IPS DF 19.7 (cell line): ENCODE results near the gene CMTM1.

Experiments used
- DNase-seq: peaks from one replicate; pipeline ENCODE4 v3.0.0-alpha.2; 2013; ENCODE audit warnings: low read depth, low spot score

CMTM1 gene, protein sequence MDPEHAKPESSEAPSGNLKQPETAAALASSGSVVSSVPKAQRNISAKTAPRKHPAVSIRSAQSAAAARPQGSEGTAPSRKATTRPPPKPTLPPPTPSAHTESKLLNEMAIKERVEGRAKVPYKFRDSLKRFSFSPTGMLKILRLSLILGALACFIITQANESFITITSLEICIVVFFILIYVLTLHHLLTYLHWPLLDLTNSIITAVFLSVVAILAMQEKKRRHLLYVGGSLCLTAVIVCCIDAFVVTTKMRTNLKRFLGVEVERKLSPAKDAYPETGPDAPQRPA

DNA sequence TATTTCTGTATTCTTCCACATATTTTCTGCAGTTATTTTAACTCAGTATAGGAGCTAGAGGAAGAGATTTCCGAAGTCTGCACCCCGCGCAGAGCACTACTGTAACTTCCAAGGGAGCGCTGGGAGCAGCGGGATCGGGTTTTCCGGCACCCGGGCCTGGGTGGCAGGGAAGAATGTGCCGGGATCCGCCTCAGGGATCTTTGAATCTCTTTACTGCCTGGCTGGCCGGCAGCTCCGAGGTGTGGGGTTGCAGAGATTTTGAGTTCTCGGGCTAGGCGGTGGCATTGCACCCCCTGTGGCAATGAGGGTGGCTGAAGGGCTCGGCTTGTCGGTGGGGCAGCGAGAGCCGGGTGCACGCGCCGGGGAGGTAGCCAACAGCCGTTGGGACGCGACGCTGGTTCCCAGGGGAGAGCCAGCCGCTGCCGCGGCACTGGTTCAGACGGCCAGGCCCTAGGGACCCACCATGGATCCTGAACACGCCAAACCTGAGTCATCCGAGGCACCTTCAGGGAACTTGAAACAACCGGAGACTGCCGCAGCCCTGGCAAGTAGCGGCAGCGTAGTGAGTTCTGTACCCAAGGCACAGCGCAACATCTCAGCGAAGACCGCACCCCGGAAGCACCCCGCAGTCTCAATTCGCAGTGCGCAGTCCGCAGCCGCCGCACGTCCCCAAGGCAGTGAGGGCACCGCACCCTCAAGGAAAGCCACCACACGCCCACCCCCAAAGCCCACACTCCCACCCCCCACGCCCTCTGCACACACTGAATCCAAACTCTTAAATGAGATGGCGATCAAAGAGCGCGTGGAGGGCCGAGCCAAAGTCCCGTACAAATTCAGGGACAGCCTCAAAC is at the start of gene CMTM1:
CMTM1 (plus strand) TSS at position 389 of the 851 bp plus-strand sequence; CDS start at position 464, 75 bp downstream.
- no peak for DNase-seq

DNA sequence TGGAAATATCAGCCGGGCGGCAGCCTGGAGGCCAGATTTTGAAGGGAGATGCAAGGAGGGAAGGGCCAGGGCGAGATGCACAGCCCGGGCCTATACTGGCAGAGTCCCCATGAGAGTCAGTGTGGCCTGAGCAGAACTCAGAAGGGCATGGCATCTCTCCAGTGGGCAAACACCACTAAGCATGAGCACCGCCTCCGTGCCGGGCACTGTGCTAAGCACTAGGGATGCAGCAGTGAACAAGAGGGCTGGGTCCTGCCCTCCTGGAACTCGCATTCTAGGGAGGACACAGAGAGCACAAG is 49.8 kb upstream of the CMTM1 start:
- no peak for DNase-seq

DNA sequence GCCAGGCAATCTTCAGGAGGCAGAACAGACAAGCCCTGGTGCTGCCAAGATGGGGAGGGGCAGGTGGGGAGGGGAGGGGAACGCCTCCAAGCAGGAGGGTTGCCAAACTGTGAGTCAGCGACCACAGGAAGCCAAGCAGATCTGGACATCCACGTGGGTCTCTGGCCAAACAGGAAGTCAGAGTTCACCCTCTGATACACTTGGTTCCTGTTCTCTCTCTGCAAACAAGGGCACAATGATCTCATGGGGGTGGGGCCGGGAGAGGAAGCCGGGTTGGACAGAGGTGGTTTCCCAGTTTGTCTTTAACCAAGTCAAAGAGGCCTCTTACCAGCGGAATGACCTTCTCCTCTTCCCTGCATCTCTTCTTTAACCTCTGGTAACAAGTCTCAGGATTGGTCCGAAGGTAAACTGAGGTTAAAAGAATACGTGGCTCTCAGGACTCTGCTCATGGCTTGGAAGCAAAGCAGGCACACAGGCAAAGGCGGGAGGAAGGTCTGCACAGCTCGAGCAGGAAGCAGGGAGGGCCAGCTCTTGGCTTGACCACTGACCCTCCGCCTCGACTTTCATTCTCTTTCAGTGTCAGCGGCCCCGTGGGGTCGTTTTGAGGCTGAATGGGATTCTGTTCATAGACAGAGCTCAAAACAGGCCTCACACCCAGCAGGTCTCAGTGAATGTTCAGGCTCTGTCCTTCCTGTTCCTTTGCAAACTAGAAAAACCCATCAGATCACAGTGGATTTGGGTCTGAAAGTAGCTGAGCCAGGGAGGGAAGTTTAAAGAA is 49.2 kb upstream of the CMTM1 start:
- DNase-seq: no peak

DNA sequence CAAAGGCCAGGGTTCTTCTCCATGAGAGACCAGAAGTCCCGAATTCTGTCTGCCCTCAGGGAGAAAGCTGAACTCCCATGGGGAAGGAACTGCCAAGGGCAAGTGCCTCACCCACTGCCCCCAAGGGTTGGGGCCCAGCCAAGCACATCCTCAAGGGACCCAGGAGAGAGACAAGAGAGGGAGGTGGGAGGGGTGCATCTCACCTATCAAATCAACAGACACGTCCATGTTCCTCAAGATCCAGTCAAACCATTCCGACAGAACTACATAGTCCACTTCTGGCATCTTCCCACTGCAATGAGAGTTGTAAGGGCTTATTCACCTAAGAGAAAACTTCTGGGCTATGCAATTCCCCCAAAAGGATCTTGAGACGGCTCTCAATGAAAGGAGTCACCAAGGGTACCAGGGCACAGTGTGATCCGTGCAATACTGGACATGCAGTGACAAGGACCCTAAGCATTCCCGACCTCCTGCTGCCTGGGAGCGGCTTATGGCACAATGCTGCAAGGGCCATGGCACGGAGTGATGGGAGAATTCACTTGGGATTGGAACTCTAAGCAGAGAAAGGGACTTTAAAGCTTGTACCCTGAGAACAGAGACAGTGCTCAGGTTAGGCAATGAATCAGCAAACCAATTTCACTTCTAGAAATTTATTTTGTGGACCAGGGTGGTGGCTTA is 48.5 kb upstream of the CMTM1 start:
- no peak for DNase-seq

DNA sequence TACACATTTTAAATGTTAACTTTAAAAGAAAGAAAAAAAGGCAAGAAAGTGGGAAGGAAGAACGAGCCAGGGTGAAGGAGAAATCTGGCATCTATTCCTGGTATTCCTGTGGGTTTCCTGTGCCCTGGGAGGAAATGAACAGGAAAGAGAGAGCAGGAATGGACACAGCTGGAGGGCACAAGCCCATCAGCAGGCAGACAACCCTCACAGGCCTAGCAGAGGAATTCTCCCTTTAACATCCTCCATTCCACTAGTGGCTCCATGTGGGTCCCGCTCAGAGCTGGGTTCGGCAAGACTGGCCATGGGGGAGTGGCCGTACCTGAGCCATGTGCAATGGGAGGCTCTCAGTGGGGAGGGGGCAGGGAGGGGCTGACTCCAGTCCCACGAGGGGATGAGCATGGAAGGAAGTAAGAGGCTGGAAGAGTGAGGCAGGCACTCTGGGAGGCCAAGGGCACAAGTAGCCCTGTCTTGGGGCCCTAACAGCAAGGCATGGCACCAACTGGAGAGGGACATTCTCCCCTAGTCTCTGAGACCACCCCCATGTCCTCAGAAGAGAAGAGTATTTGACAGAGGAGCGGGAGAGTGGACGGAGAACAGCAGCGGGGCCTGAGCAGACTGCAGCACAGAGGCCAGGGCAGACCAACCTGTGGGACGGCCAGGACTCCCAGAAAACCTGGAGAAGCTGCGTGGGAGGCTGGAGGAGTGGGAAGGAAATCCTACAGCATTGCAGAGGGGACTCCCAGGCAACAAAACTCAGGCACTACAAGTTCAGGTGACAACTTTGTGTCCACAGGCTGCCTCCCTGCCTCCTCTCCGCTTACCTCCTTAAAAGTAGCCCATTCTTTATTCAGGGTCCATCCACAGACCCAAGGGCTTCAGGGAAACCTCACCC is 46.5 kb upstream of the CMTM1 start:
- no peak for DNase-seq

DNA sequence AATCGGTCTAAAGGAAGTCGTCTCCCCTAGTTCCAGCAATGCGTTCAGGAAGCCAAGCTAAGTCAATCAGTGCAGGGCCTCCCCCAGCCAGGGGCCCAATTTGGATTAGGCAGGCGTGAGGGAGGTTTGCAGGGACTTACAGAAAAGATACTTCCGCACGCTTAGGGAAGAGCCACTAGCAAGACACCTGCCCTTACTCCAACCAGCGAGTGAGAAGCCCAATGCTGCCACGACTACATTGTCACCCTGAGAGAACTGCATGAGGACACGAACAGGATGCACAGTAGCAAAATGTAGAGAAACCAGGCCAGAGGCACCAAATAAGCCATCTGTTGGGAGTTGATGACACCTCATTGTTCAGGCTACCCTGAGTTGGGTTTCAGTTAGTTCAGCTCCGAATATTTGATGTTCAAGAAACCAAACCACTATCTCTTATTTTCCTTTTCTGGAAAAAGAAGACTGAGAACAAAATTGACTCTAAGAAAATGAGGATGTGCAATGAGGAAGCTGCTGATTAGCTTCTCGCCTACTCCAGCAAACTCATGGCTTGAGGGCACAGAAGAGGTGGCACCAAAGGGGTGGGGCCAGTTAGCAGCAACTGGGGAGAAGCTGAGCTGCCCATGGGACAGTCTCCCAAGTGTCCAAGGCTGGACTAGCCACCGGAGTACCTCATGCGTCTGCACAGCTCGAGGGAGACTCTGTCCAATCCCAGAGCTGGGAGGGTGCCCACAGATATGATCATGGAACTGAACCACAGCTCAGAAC is 45.7 kb upstream of the CMTM1 start:
- no peak for DNase-seq

DNA sequence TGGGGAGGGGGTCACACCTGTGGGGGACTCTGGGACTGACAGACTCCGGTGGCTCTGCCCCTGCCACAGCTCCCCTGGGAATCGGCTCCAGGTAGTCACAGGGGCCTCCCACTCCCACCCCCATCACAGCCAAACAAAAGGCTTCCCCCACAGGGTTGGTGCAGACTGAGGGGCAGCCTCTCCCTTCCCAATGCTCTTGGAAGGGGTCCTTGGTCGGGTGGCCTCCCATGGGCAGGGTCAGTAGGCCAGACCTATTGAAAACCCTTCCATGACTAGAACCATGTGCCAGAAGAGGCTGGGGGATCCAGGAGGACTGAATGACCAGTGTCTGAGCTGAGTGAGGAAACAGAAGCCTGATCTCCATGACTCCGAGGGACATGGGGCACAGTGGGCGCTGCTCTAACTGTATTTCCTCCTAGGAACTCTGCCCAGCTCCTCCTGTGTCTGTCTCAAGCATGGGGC is 45.0 kb upstream of the CMTM1 start:
- no peak for DNase-seq

DNA sequence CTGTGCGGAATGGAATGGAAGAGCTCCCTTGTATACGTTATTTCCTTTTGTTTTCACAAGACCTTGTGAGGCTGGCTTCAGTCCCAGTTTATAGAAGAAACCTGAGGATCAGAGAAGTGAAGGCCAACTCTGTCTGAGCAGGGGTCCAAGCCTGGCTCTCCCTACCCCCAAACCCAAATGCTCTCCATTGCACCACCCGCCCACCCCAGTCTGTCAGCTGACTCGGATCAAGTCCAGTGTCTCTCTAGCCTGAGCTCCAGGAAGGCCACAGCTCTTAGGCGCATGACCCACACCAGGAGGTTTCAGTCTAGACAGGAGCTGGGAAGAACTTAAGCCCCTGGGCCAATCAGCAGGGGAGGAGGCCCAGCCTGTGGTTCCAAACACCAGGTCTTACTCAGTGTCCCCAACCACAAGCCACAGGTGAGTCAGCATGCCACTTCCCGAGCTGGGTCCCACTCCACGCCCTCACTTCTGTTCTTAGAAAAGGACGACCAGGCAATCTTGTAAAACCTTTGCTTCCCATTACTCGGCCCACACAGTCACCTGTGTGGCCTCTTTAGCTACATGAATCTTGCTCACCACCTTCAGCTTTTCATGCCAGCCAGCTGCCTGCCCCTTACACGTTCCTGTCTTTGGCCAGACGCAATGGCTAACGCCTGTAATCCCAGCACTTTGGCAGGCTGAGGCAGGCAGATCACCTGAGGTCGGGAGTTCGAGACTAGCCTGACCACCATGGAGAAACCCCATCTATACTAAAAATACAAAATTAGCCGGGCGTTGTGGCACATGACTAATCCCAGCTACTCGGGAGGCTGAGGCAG is 44.1 kb upstream of the CMTM1 start:
- no peak for DNase-seq

DNA sequence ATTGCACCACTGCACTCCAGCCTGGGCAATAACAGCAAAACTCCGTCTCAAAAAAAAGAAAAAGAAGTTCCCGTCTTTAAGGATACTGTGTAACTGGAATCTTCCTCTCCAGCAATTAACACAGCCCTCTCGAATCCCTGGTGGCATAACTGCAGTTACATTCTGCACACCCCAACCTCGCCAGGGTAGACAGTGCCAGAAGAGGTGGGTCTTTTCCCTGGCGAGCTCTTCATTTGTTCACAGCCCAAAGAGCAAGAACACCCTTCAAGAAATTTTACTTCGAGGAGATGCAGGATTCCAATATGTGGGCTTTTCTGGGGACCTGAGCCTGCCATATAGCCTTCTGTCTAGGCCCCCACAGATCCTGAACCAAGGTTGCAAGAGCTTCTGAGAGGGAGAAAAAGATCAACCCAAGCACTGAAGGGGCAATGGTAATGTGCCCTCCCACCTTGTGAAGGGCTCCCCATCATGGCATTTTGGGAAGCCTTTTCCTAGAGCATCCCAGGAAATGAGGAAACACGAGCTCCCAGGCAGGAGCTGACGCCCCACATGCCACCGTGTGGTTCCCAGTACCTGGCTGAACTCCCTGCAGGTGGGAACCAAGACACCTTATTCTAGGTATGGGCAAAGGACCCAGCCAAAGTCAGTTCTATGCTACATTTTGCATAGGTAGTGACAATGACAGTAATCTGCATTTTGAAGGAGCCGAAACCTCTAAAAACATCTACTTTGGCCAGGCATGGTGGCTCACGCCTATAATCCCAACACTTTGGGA is 43.2 kb upstream of the CMTM1 start:
- no peak for DNase-seq

DNA sequence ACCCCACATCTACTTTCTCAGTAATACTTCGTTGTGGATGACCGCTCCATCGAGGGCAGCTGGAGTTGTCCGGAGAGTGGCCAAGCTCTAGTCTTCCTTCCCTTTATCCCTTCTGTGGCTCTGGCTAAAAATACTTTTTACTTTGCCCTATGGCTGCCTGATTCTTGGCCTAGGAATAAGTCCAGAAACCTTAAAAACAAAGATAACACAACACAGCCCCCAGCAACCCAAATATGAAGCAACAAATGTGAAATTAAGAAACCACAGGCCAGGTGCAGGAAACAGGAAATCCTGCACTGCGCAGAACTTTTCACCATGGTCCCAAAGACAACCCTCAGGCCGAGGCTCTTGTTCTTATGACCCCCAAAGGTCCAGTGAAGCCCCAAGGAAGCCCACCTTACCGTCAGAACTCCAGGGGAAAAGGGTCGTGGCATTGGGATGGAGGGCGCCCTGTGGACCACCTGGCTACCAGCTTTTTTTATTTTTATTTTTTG is 42.3 kb upstream of the CMTM1 start:
- DNase-seq: no peak

DNA sequence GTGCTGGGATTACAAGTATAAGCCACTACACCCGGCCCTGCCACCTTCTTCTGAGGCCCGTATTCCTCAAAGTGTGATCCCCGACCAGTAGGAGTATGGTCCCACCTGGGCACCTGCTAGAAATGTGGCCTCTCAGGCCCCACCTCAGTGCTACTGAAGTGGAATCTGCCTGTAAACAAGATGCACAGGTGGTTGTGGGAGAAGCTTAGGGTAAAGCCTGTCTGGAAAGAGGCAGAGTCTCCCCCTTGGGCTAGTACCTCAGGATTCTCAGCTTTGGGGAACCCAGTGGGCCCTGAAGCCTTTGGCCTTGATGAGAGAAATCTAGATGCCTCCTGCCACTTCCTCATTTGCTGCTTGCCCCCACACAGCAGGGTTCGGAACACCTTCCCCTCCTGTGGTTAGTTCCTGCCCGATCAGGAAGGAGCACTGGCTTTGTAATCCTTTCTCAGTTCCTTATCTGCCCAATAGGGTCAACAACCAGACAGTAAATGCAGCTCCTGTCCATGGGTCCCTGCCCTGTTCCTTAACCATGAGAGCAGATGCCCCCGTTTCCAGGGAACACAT is 41.6 kb upstream of the CMTM1 start:
- no peak for DNase-seq

DNA sequence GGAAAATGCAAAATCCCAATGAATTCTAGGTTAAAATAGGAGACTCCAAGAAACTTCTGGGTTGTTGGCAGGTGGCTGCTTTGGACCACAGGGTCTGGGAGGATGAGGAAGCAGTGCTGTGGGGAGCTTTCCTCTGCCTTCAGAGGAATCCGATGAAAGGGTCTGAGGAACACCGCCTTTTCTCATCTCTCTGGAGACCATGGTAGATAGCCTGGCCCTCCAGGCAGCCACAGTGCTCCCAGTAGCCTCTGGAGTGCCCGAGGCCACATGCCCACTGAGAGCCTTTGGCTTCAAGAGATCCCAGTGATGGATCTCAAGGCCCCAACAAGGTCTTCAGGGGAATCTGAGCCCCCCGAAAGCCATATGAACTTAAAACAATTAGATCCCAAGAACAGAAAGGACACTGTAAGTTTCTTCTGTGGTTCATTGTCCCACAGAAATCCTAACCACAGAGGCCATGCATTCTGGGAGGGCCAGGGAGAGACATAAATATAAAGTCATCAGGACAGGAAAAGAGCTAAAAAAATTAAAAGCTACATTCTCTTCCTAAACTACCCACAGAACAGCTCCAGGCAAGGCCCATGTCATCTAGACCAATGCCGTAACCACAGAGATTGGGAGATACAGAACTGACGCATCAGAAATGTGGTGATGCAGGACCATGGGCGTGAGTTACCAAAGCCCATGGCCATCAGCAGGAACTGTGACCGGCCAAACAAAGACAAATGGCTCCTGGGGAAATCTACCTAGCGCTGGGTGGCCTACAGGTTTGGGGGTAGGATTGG is 40.7 kb upstream of the CMTM1 start:
- no peak for DNase-seq

DNA sequence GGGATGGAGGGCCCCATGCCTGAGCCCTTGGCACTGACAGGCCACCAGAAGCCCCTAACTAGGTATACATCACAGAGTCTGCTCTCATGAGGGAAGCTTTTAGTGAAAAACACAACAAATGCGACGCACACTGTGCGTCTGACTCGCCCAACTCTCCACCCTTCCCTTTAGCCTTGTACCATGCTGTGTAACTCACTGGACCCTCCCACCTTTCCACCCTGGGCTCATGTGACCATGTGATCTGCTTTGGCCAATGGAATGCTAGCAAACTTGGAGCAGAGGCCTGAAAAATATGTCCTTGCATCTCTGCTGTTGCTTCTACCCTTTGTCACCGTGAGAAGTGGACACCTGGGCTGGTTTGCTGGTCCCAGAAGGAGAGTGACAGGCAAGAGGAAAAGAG is 37.9 kb upstream of the CMTM1 start:
- no peak for DNase-seq

DNA sequence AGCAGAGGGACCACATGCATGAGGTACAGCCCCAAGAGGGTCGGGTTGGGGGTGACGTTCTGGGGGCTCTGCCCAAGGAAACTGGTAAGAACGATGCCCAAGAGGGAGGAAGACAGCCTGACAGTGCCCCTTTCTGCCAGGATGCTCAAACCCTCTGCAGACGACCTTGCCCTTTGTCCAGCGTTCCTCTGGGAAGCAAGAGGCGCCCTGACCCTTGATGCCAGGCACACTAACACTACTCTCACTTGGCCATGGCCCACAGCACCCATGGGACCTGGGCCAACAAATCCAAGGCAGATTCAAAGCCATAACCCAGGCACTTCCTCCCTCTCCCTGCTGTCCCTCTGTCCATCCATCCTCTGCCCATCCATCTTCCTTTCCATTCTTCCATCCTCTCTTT is 36.8 kb upstream of the CMTM1 start:
- DNase-seq: no peak

DNA sequence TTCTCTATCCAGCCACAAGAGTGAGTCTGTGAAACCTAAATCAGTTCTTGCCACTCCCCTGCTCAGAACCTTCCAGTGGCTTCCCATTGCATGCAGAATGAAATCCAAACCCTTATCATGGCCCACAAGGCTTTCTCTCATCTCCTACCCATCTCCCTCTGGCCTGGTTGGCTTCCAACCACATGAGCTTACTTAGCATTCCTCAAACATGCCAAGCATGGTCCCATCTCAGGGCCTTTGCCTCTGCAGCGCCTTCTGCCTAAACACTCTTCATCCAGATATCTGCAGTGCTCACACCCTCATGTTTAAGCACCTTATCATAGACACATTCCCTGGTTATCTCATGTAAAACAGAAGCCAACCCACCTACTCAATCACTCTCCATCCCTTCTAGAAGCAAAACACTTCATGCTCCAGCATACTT is 31.9 kb upstream of the CMTM1 start:
- no peak for DNase-seq

DNA sequence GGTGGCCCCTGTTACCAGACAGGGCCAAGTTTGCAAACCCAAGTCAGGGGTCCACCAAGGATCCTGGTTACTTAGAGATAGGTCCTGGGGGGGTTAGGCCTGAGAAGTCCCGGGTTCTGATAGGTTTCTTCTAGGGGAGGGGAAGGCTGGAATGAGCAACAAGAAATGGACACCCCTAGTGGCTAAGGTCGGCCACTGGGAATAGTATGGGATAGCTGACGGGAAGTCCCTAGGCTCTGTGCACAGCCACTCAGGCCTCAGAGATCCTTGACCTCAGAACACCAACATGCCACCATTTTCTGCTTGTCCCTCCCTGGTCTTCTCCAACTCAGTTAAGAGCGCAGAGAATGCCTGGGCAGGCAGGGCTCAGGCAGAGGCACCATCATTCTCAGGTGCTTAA is 29.7 kb upstream of the CMTM1 start:
- DNase-seq: no peak

DNA sequence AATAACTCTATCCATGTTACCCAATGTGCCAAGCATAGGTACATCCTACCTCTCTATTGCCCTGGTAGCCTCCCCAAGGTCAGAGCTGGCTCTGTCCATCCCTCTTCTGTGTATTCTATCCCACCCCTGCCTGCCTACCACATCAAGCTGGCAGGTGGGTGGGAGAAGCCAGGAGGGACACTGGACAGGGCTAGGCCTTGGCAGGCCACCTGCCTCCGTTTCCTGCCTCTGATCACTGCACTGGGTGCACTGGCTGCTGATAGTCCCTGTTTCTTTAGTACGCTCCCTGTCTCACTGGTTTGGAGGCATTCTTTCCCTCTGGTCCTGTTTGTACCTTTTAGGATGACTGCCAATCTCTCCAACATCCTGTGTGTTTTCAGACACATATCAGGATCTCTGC is 29.0 kb upstream of the CMTM1 start:
- DNase-seq: no peak
